Fibroblast of skin of abdomen (primary cell): ENCODE data around the gene HMG20A. TPM values are rescaled to one million over a fixed set of nuclear protein-coding genes. Genes with fewer than 3 reads are reported as not detected.
"Not testable (repeated sequence)": the region's sequence is repeated elsewhere in the genome, so short reads cannot be mapped to it uniquely, and the experiment has no call there.

Source experiments
- DNase-seq: peaks from one replicate; pipeline ENCODE4 v3.0.0-alpha.2; 2013
- polyA plus RNA-seq, 2 experiments: library from polyadenylated mRNA; unstranded; fragments of 120-200 nt; gene quantifications; one replicate each; pipeline ENCODE4 v1.2.1, GENCODE V29; 2013; ENCODE audit not compliant: insufficient read length in 2 of 2

HMG20A gene
- 32.0 TPM for polyA plus RNA-seq (2013, experiment 1 of 2; ENCODE audit: insufficient read length)
- polyA plus RNA-seq (2013, experiment 2 of 2; ENCODE audit: insufficient read length), result 27.6 TPM

DNA sequence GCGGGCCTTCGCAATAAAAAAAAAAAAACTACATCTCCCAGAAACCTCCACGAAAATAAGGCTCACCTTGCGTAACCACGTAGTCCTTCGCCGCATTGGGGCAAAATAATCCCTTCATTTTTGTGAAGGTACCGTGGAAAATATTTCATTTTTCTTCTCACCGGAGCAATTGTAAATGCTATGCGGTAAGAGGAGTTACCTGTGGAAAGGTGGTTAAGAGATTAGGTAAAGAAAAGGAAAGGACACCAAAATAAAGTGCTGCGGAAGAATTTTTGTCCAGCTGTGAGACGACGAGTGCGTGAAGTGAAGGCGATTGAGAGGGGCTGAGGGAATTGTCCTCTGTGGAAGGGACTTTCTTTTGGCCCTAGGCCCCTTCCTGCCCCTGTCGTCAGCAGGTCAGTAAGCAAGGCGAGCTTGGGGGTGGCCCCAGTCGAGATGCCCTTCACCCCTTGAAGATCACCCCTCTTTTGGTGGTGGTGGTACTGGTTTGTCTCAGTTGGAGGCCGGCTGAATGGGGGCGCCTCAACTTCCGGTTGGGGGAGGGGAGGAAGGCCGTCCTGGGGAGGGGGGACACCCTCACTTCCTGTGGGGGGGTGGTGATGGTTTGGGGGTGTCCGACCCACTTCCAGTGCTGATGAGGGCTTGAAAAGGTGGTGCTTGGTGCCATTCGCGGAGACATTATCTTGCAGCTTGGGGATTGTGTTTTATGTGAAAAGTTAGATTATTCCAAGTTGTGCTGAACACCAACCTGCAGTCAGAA lies at the start of gene HMG20A:
Gene HMG20A, plus strand, starts transcription at position 279 of the 760 bp plus-strand sequence. CDS start 37,520 bp downstream, outside the sequence.
- DNase-seq, result peak; percentile 86

DNA sequence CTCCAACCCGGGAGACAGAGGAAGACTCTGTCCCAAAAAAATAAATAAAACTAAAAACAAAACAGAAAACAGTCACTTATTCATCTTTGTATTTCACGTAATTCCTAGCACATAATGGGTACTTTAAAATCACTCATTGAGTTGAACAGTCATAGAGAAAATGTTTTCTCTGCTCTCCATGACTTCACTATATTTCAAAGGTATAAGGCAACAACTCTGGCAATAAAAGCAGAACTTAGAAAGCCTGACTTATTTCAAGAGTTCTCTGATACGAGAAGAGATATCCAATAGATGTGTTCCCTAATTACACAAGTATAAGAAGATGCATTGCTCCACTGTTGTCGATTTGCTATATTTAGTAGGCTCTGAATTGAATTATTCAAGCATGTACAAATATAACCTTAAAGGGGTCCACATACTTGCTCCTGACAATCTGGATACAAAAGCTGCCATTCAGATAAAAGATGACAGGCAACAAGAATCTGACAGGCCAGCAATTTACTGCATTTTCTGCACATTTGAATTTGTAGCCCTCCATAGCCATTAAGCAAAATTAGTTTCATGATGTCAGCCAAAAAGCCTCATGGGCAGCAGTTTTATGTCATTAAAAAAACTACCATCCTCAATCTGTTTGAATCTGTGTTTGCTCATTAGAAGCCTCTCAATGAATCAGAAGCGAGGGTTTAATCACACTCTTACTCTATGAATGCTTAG lies 48.7 kb upstream of the HMG20A start:
- DNase-seq, result no peak

DNA sequence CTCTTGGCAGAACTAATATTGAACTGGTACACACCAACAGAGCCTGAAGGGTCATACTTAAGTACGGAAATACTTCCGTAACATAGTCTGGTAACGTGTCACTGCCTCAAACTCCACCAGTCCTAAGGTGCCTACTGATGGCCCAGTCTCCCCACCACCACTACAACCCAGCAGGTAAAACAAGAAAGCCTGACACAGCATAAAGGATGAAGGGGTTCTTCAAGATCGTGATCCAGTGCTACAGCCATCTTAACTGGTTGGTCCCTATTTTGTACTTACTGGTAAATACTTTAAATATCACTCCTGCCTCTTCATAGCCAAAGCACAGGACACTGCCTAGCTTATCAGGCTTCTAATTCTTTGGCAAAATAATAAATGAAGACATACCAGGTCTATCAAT lies 47.2 kb upstream of the HMG20A start:
- no peak for DNase-seq

DNA sequence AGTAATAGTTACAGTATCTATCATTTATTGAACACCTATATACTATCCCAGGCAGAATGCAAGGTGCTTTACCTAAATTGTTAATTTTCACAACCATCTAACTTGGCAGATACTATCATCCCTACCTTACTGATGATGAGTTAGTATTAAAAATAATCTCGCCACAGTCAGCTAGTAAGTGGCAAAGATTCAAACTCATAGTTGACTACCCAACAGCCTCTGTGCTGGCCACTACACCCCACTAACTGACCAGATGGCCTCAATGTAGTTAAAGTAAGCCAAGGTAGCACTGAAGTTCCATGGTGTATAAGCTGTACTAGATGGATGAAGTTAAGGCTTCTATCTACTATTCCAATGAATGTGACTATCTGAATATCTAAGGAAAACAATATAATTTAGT lies 45.6 kb upstream of the HMG20A start:
- no peak for DNase-seq

DNA sequence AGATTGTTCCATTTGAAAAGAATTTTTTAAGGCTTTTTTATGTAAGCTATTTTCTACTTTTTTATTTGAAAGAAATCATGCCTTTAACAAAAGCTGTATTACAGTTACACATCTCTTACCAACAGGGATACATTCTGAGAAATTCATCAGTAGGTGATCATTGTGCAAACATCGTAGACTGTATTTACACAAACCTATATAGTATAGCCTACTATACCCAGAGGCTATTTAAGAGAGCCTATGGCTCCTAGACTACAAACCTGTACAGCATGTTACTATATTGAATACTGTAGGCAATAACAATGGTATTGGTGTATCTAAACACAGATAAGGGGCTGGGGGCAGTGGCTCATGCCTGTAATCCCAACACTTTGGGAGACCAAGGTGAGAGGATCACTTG lies 43.9 kb upstream of the HMG20A start:
- no peak for DNase-seq

DNA sequence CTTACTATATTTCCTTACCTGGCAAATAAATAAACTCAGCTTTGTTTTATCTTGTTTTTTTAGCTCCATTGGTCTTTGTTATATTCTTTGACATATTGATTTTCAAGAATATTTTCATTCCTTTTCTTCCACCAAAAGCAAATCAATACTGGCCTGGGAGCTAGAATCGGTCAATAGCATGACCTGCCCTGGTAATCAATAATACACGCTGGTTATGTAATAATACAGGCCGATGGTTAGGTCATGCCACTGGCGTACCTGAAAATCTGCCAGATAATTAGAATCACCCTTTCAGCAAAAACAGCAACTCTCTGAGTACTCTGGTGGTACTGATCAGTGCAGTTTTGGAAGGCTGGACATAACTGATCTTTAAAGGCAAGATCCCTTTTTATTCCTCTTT lies 40.7 kb upstream of the HMG20A start:
- no peak for DNase-seq

DNA sequence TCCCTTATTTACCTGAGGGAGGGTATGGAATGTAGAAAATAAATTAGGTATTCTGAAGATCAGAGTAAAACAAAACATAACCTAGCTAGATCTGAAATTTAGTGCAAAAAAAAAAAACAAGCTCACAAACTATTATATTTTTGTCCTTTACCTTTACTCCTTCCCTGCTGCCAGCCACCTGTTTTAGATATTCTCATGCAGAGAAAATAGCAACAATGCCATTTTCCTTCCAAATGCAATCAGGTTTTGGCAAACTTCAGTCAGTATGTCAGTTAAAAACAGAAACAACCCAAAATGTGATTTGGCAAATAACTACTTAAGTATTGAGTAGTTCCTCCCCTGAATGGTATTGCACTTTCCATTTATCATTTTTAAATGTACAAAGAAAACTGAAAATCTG lies 36.6 kb upstream of the HMG20A start:
- DNase-seq, result no peak

DNA sequence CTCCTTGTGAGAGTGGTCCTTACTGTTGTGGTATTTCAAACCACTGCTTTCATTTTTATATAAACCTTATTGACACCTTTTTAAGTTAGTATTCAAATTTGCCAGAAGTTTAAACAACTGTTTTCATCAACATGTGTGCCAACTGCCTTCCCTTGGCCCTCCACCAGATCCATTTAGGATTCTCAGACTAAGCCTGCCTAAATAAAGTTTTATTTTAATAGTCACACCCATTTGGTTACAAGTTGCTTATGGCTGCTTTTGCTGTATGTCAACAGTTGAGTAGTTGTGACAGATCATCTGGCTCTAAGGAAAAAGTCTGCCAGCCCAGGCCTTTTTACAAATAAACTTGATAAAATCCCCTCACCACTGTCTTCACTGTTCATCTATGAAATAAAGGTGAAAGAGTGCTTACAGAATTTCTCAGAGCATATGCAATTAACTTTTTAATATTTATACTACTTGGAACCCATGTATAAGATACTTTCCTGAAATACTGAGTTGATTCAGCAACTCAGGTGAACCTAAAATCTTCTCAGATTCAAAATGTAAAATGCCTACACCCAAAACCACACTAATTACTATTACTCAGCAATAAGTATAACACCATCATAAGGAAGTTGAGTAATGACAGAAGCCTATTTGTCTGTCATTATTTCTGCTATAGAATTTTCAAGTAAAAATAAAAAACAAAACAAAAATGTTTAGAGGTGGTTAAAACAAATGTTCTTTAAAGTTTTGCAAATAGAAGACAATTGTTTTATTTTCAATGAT lies 35.9 kb upstream of the HMG20A start:
- DNase-seq, result no peak

DNA sequence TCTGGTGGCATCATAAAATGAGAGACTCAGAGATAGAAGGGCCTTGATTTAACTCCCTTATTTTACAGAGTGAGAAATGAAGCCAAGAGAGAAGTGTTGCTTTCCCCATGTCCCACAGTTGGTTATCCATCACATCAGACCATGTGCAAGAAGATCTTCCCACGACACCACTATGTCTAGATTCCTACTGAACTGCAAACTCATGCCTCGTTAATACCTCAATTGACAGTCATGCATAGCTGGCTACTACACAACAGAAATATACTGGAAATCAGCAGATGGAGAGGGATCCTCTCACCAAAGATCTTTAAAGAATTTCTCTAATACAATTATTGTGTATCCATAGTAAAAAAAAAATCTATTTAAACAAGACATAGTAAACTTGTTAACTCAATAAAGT lies 34.1 kb upstream of the HMG20A start:
- peak; percentile 8 for DNase-seq

DNA sequence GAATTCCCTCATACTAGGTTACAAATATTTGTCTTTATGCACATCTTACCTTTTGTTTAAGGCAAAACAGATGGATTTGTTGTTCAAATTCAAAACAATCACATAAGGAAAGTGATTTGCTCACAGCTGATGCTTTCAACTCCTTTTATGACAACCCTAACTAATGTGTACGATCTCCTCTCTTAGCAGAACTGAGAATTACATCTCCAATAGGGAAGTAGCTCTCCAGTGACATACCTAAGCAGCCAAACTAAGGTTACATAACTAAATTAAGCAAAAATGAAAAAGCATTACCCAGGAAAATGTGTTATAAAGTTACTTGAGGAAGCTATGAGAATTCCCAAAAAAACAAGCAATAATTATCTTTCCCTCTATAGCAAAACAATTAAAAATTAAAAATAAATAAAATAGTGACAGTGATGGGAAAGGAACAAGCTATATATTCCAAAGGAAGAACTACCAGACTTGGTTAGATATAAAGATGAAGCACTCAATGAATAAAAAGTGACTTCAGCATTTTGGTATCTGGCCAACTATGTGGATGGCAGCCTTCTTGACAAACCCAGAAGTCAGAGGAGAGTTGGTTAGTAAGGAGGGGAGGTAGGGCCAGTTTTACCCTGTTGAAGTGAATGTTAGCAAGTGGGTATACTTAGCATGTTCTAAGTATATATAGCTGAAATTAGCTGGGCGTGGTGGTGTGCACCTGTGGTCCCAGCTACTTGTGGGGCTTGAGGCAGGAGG lies 33.2 kb upstream of the HMG20A start:
- DNase-seq, result peak; percentile 25

DNA sequence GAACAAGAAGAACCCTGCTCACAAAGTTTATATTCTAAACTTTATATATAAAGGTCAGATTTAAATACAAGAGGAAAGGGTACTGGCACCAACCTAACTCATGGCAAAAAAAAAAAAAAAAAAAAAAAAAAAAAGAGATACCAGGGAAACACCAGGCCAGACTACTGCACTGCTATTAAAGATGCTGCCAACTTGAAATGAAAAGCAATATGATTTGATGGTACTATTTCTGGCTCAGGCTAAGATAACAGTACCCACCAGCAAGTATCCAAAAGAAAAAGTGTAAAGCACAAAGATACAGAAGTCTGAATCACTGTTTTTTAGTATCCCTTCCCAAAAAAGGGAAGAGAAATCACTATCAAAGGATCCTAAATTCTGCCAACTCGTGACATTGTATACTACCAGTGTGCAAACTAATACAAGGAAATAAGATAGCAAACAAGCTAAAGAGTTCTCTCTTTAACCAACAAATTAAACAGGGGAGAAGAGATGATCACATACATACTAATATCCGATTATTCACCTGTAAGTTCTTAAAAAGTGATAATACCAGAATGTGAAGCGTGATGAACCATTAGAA lies 29.2 kb upstream of the HMG20A start:
- no peak for DNase-seq

DNA sequence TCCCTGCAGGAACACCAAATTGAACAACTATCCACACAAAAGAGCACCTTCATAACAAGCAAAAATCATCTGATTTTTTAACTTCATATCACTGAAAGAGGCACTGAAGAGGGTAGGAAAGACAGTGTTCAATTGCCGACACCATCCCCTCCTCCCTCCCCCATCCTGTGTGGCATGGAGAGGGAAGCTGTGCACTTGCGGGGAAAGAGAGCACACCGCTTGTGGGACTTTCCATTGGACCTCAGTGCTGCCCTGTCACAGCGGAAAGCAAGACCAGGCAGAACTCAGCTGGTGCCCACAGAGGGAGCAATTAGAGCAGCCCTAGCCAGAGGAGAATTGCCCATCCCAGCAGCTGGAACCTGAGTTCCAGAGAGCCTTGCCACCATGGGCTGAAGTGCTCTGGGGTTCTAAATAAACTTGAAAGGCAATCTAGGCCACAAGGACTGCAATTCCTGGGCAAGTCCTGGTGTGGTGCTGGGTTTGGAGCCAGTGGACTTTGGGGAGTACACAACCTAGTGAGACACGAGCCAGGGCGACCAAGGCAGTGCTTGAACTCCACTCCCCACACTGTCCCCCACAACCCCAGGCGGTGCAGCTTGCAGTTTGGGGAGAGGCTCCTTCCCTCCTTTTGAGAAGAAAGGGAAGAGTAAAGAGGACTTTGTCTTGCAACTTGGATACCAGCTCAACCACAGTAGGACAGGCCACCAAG lies 27.8 kb upstream of the HMG20A start:
- DNase-seq, result no peak

DNA sequence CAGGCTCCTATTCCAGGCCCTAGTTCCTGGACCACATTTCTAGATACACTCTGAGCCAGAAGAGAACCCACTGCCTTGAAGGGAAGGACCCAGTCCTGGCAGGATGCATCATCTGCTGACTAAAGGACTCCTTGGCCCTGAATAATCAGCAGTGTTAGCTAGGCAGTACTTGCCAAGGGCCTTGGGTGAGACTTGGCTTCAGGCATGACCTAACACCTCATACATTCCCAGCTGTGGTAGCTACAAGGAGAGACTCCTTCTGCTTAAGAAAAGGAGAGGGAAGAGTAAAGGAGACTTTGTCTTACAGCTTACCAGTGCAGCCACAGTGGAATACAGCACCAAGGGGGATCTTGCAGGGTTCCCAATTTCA lies 27.2 kb upstream of the HMG20A start:
- peak; percentile 28 for DNase-seq

DNA sequence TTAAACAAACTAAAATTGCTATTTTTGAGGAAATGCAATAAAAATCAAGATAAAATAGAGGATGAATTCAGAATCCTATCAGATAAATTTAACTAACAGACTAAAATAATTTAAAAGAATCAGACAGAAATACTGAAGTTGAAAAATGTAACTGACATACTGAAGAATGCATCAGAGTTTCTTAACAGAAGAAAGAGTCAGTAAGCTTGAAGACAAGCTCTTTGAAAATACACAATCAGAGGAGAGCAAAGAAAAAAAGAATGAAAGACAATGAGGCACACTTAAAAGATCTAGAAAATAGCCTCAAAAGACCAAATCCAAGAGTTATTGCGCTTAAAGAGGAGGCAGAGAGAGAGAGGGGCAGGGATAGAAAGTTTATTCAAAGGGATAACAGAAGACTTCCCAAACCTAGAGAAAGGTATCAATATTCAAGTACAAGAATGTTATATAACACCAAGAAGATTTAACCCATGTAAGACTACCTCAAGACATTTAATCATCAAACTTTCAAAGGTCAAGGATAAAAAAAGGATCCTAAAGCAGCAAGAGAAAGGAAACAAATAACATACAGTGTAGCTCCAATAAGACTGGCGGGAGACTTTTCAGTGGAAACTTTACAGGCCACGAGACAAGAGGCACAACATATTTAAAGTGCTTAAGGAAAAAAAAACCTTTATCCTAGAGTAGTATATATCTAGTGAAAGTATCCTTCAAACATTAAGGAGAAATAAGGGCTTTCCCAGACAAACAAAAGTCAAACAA lies 25.5 kb upstream of the HMG20A start:
- no peak for DNase-seq

DNA sequence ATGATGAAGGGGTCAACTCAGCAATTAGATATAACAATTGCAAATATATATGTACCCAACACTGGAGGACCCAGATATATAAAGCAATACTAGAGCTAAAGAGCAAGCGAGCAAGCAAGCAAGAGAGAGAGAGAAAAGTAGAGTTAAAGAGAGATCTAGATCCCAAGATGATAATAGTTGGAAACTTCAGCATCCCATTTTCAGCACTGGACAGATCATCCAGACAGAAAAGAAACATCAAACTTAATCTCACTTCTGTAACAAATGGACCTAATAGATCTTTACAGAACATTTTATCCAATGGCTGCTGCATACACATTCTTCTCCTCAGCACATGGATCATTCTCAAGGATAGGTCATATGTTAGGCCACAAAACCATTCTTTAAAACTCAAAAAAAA lies 24.0 kb upstream of the HMG20A start:
- no peak for DNase-seq

DNA sequence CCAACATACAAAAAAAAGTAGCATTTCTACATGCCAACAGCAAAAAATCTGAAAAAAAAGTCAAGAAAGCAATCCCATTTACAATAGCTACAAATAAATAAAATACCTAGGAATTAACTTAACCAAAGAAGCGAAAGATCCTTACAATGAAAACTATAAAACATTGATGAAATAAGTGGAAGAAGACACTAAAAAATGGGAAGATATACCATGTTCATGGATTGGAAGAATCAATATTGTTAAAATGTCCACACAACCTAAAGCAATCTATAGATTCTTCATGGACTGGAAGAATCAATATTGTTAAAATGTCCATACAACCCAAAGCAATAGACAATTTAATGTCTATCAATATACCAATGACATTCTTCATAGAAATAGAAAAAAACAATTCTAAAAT lies 21.8 kb upstream of the HMG20A start:
- no peak for DNase-seq

DNA sequence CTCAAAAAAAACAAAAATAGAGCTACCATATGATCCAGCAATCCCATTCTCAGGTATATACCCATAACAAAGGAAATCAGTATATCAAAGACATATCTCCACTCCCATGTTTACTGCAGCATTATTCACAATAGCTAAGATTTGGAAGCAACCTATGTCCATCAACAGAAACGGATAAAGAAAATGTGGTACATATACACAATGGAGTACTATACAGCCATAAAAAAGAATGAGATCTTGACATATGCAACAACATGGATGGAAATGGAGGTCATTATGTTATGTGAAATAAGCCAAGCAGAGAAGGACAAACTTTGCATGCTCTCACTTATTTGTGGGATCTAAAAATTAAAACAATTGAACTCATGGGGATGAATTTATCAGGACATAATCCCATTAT lies 20.4 kb upstream of the HMG20A start:
- DNase-seq, result no peak

DNA sequence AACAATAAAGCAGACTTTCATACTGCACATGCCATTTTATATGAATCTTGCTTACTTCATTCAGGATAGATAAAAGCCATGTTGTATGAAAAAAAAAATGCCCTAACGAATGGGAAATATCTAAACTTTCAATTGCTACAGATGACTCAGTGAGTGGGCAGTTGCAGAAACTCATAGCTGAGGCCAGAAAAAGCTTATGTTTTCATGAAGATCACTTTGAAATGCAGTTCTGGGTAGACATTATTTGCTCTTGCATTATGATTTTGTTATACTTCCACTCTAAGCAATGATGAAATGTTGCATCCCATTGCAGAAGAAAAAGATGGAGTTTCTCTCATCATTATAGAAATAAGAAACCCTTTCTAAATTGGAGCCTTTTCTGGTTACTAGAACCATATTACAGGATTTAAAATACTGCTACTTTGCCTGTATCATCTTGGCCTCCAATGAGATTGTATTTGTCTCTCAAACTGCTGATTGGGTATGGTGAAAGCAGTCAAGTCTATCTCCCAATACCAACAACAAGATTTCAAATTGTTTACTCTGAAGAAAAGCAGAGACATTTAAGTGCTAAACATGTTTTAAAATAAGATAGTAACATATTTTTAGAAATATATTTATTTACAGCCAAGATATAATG lies 17.8 kb upstream of the HMG20A start:
- DNase-seq, result peak; percentile 81

DNA sequence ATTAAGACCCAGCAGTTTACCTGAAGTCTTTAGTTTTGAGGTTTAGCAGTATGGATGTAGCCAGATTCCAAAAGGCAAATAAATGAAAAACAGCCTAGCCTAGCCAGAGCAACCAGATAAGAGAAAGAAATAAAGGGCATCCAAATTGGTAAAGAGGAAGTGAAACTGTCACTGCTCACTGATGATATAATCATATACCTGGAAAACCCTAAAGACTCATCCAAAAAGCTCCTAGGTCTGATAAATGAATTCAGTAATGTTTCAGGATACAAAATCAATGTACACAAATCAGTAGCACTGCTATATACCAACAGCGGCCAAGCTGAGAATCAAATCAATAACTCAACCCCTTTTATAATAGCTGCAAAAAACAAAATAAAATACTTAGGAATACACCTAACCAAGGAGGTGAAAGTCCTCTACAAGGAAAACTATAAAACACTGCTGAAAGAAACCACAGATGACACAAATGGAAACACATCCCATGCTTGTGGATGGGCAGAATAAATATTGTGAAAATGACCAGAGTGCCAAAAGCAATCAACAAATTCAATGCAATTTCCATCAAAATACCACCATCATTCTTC lies 14.4 kb upstream of the HMG20A start:
- DNase-seq, result not testable (repeated sequence)

DNA sequence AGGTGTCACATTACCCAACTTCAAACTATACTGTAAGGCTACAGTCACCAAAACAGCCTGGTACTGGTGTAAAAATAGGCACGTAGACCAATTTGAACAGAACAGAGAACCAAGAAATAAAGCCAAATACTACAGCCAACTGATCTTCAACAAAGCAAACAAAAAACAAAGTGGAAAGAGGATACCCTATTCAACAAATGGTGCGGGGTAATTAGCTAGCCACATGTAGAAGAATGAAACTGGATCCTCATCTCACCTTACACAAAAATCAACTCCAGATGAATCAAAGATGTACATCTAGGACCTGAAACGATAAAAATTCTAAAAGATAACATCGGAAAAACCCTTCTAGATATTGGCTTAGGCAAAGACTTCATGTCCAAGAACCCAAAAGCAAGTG lies 13.8 kb upstream of the HMG20A start:
- DNase-seq, result no peak
